Stimulated activated CD4-positive, alpha-beta T cell treated with anti-CD3 and anti-CD28 coated beads, Interleukin-1b, Interleukin-23, amount 100 ng/mL, for 24 hours (primary cell): ENCODE measurements around the gene IL10RB.
"Not testable (repeated sequence)": the region's sequence is repeated elsewhere in the genome, so short reads cannot be mapped to it uniquely, and the experiment has no call there.

Experiments
- DNase-seq, 4 experiments: peaks; one replicate each; pipeline ENCODE4 v3.0.0-alpha.2; 2020; ENCODE audit warnings: low read depth in 4 of 4, low spot score in 1 of 4

The IL10RB gene

GRCh38 chr21:33266050-33266788 is at the start of gene IL10RB:
Gene IL10RB, plus strand, starts transcription at chr21:33266367. Its CDS starts 99 bp downstream, at chr21:33266466.
- DNase-seq: peak; percentile 46 to 64 (median 59)

- no peak for DNase-seq
Measured at GRCh38 chr21:33217138-33217520, 49.0 kb upstream of the IL10RB start.

- DNase-seq: no peak
Measured at GRCh38 chr21:33219300-33219699, 46.9 kb upstream of the IL10RB start.

DNA sequence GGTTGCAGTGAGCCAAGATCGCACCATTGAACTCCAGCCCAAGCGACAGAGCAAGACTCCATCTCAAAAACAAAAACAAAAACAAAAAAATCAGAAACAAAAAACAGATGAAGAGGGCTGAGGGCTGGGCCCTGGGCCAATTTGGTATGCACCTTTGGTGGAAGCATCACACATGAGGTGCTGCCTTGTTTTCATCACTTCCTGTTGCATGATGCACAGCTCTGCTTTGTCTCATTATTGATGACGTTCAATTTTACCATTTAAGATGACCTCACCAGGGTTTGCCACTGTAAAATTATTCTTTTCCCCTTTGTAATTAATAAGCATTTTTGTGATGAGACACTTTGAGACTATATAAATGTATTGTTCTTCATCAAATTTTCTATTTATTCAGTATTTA is 46.2 kb upstream of the IL10RB start:
- no peak for DNase-seq

GRCh38 chr21:33225376-33225775 is 40.8 kb upstream of the IL10RB start:
- DNase-seq: not testable (repeated sequence)

GRCh38 chr21:33228455-33228854 is 37.7 kb upstream of the IL10RB start:
- no peak for DNase-seq

GRCh38 chr21:33229099-33229783 is 36.9 kb upstream of the IL10RB start:
- DNase-seq: no peak

DNA sequence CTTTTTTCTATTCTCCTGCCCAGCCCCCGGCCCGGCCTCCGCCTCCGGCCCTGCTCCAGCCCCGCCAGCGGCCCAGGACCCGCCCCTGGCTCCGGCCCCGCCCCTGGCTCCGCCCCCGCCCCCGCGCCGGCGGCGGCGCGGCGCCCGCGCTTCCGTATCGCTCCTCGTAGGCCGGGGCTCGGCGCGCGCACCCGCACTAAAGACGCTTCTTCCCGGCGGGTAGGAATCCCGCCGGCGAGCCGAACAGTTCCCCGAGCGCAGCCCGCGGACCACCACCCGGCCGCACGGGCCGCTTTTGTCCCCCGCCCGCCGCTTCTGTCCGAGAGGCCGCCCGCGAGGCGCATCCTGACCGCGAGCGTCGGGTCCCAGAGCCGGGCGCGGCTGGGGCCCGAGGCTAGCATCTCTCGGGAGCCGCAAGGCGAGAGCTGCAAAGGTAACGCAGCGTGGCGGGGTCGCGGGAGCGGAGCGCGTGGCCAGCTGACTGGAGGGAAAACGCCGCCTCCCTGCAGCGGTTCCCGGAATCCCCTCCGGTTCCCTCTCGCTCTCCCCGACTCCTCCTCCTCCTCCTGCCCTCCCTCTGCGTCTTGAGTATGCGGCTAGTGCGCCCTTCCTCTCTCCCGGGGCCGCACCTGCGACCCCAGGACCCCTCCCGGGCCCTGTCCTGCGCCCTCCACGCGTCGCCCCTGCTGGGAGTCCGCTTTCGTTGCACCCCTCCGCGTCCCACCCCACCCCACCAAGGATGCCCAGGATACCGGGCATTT is 36.2 kb upstream of the IL10RB start, which contains the start of gene IFNAR2:
IFNAR2 (plus strand) TSS at position 155 of the 761 bp plus-strand sequence. CDS start 11,985 bp downstream, outside the sequence.
- peak; percentile 44 to 66 (median 60) for DNase-seq

GRCh38 chr21:33230545-33231324 is 35.4 kb upstream of the IL10RB start:
- peak in 1 of 4 experiments; percentile 13 for DNase-seq

- DNase-seq: no peak
Measured at GRCh38 chr21:33231526-33231925, 34.6 kb upstream of the IL10RB start.

DNA sequence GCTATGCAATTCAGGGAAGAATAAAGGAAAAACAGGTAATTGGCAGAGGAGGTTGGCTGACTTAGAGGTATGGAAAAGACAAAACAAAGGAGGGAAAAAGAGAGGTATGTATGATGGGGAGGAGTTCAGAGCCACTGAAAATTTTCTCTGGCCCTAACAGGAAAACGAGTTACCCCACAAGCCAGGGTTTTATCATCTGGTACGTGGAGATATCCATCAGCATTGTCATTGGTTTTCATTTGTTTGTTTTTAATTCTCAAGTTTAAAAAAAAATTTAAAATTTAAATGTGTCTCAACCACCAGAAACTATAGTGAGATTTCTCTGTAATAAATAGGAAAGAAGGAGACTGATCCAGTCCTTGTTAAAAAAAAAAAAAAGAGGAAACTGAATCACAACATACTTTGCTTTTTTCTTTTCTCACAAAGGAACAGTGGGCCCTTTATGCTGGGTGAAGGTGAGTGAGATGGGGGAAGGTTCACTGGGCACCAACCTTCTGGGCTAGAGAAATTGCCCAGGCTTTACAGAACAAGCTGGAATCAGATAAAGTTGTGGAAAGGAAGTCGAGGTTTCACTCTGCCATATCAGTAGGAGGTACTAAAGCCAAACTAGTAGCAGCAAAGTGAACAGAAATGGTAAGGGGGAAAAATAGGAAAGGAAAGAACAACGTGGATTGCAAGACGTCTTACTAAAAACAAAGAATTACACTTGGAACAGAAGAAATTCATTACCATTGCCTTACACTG is 33.7 kb upstream of the IL10RB start:
- DNase-seq: no peak

- DNase-seq: no peak
Measured at GRCh38 chr21:33234635-33235520, 31.3 kb upstream of the IL10RB start.

- DNase-seq: no peak
Measured at GRCh38 chr21:33236013-33236686, 30.0 kb upstream of the IL10RB start.

DNA sequence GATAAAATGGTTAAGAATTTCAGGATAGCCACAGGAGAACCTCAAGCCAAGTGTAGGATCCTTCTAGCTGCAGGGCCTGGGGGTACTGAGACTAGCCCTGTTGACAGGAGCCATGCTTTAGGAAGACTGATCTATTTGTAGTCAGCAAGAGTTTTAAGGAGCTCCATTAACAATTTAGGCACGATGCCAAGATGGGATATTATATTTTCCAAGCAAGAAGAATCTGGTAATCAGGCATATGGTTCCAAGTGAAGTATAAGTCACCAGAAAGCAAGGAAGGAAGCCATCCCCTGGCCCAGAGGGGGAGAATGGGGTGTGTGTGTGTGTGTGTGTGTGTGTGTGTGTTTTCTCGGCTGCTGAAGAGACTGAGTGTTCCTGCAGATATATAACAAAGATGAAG is 29.4 kb upstream of the IL10RB start:
- DNase-seq: no peak

DNA sequence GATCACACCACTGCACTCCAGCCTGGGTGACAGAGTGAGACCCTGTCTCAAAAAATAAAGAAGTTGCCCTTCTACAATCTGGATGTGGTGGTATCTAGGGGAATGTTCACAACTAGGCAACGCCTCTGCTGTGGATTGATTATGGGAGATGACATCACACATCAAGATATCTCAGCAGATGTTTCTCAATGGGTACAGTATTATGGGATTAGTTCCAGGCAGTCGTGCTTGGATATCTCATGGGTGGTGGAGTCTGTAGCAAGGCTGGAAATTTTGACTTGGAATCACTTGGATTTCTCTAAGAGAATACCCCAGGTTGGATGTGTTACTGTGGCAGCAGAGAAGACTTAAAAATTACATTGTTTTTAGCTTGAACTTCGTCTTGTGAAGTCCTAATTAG is 28.7 kb upstream of the IL10RB start:
- DNase-seq: no peak

- no peak for DNase-seq
Measured at GRCh38 chr21:33238146-33238545, 28.0 kb upstream of the IL10RB start.

- DNase-seq: no peak
Measured at GRCh38 chr21:33238565-33239255, 27.5 kb upstream of the IL10RB start.

DNA sequence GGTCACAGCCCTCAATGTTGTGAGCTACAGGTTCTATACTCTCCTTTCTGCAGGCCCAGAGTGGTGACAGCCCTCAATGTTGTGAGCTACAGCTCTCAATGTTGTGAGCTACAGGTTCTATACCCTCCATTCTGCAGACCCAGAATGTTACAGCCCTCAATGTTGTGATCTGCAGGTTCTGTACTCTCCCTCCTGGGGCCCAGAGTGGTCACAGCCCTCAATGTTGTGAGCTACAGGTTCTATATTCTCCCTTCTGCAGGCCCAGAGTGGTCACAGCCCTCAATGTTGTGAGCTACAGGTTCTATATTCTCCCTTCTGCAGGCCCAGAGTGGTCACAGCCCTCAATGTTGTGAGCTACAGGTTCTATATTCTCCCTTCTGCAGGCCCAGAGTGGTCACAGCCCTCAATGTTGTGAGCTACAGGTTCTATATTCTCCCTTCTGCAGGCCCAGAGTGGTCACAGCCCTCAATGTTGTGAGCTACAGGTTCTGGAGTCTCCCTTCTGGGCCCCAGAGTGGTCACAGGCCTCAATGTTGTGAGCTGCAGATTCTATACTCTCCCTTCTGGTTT is 26.5 kb upstream of the IL10RB start:
- not testable (repeated sequence) for DNase-seq
